SK-MEL-5 (cell line): Measurements from ENCODE around the gene COLEC11. TPM values are rescaled to one million over a fixed set of nuclear protein-coding genes. Genes with fewer than 3 reads are reported as not detected.

Source experiments
- small RNA-seq, 2 experiments: library from RNA; depleted of rRNA; stranded (forward); fragments of <200 nt; gene quantifications; one replicate each; pipeline ENCODE3, GENCODE V24; 2014
- total RNA-seq: library from RNA; depleted of rRNA; stranded (reverse); fragments of >200 nt; shearing (Covaris generic); gene quantifications from 2 replicates; pipeline ENCODE4 v1.2.3, GENCODE V29; 2014; rRNA removed

COLEC11 gene
- total RNA-seq, 1 experiment from 2014 or later = not detected

Small RNA genes within 50 kb of the gene (small RNA-seq; reads per million reads assigned to genes)
- 0 reads per million in 2 experiments for gene TMSB4XP2

Other genes with a start within 250 kb of the COLEC11 start
- gene EIPR1, start 217.3 kb upstream of the COLEC11 start, total RNA-seq = 68.2 and 73.1 TPM in 2 replicates
- 34.8 and 42.8 TPM in 2 replicates for gene TRAPPC12, start 215.4 kb upstream of the COLEC11 start, total RNA-seq
- 63.4 and 68.1 TPM in 2 replicates for gene ADI1, start 75.6 kb upstream of the COLEC11 start, total RNA-seq
- 45.2 and 47.9 TPM in 2 replicates for gene RNASEH1, start 36.8 kb upstream of the COLEC11 start, total RNA-seq
- gene RPS7, start 19.9 kb upstream of the COLEC11 start, total RNA-seq = 4,223 and 4,897 TPM in 2 replicates
- not detected in 2 replicates for gene ALLC, start 63.1 kb downstream of the COLEC11 start, total RNA-seq
- not detected in 2 replicates for gene DCDC2C, start 108.5 kb downstream of the COLEC11 start, total RNA-seq